Naive B cell (primary cell): Measurements from ENCODE around the gene ZCCHC3. TPM values are rescaled to one million over a fixed set of nuclear protein-coding genes. Genes with fewer than 3 reads are reported as not detected.

Experiments used
- ATAC-seq, 2 donors: fragments of 150-1000 bp; cut with Tn5 transposase; 2 replicates each; pipeline ENCODE4 v1.10.0; 2021; ENCODE audit warnings: low read depth in 2 of 2, mild to moderate bottlenecking in 2 of 2, moderate library complexity in 2 of 2
- DNase-seq: peaks from one replicate; pipeline ENCODE4 v3.0.0; 2022
- H3K27ac Mint-ChIP-seq, 6 donors: one replicate each; pipeline ENCODE4 v1.8.0; 2020 to 2022; ENCODE audit warnings: mild to moderate bottlenecking in 6 of 6, mixed read lengths in 6 of 6, moderate library complexity in 5 of 6, inconsistent platforms in 2 of 6
- H3K27me3 Mint-ChIP-seq, 3 donors: one replicate each; pipeline ENCODE4 v1.8.0; 2021 to 2022; ENCODE audit warnings: mixed read lengths in 3 of 3, mild to moderate bottlenecking in 1 of 3
- H3K36me3 Mint-ChIP-seq, 2 donors: one replicate each; pipeline ENCODE4 v1.8.0; 2020 to 2022; ENCODE audit warnings: mixed read lengths in 2 of 2, inconsistent platforms in 1 of 2, mild to moderate bottlenecking in 1 of 2
- H3K4me1 Mint-ChIP-seq, 3 donors: one replicate each; pipeline ENCODE4 v1.8.0; 2020 to 2022; ENCODE audit warnings: mixed read lengths in 3 of 3, inconsistent platforms in 1 of 3, mild to moderate bottlenecking in 1 of 3, moderate library complexity in 1 of 3
- H3K4me3 Mint-ChIP-seq, 8 donors: one replicate each; pipeline ENCODE4 v1.8.0; 2020 to 2022; ENCODE audit warnings: mild to moderate bottlenecking in 8 of 8, mixed read lengths in 8 of 8, moderate library complexity in 8 of 8, inconsistent platforms in 2 of 8
- H3K9me3 Mint-ChIP-seq, 7 donors: one replicate each; pipeline ENCODE4 v1.8.0; 2020 to 2022; ENCODE audit warnings: mixed read lengths in 7 of 7, mild to moderate bottlenecking in 5 of 7, inconsistent platforms in 2 of 7, moderate library complexity in 1 of 7
- polyA plus RNA-seq, 6 donors: library from polyadenylated mRNA; unstranded; fragments of 300-500 nt; fragmentation: Illumina TruSeq; gene quantifications; one replicate each; pipeline ENCODE4 v1.2.3, GENCODE V29; 2021; ENCODE audit warnings: low read depth in 6 of 6

The ZCCHC3 gene
- polyA plus RNA-seq, 6 donors from 2014 or later: 9.7 to 19.0 (median 10.9) TPM

- Mint-ChIP-seq H3K9me3 (no peaks in the 10 kb centered on the region), H3K27ac (peak overlapping the region; percentile 77 to 93 (median 89)), H3K36me3 (peaks cover 0 to 4% of the 10 kb centered on the region in 2 donors), H3K27me3 (no peaks in the 10 kb centered on the region), H3K4me1 (peaks cover 15 to 23% (median 16%) of the 10 kb centered on the region in 3 donors), H3K4me3 (peak overlapping the region; percentile 78 to 94 (median 90))
- DNase-seq: peak; percentile 83
- ATAC-seq: peak; percentile 100
Measured at GRCh38 chr20:309841-310644, 12.7 kb downstream of the ZCCHC3 start.

GRCh38 chr20:310645-311044 is 13.3 kb downstream of the ZCCHC3 start:
- Mint-ChIP-seq H3K4me1 (peaks cover 15 to 23% (median 16%) of the 10 kb centered on the region in 3 donors), H3K27ac (peak overlapping the region in 4 of 6 donors; percentile 77 to 93 (median 88)), H3K27me3 (no peaks in the 10 kb centered on the region), H3K36me3 (peaks cover 0 to 4% of the 10 kb centered on the region in 2 donors), H3K4me3 (peak overlapping the region; percentile 78 to 94 (median 90)), H3K9me3 (no peaks in the 10 kb centered on the region)
- peak in 1 of 2 donors; percentile 6 for ATAC-seq
- no peak for DNase-seq

GRCh38 chr20:311609-312008 is 14.2 kb downstream of the ZCCHC3 start:
- peak overlapping the region in 6 of 8 donors; percentile 54 to 80 (median 78) for H3K4me3 Mint-ChIP-seq
- peaks cover 15 to 23% (median 16%) of the 10 kb centered on the region in 3 donors for H3K4me1 Mint-ChIP-seq
- DNase-seq (no peak), ATAC-seq (no peak)
- H3K27me3 Mint-ChIP-seq: no peaks in the 10 kb centered on the region
- H3K9me3 Mint-ChIP-seq: no peaks in the 10 kb centered on the region
- H3K36me3 Mint-ChIP-seq: peaks cover 0 to 2% of the 10 kb centered on the region in 2 donors
- no peak overlapping the region for H3K27ac Mint-ChIP-seq

DNA sequence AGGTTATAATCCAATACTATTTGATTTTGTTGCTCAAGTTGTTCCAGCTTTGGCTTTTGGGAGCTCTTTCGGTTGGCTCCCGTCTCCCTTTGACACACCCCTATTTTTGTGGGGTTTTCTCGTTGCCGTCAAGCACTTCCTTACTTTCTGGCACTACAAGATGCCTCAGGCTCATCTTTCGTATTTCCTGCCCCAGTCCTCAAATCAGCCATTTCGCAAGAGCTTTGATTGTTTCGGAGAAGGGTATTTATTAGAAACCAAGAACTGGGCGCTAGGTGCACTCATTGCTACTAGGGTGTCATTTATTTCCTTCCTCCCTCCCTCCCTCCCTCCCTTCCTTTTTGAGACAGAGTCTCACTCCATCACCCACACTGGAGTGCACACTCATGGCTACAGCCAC is 14.7 kb downstream of the ZCCHC3 start:
- Mint-ChIP-seq H3K9me3 (no peaks in the 10 kb centered on the region), H3K4me1 (peaks cover 15 to 23% (median 16%) of the 10 kb centered on the region in 3 donors), H3K27ac (peak overlapping the region in 1 of 6 donors; percentile 60), H3K36me3 (no peaks in the 10 kb centered on the region), H3K4me3 (peak overlapping the region in 1 of 8 donors; percentile 54), H3K27me3 (no peaks in the 10 kb centered on the region)
- ATAC-seq: no peak
- DNase-seq: no peak

DNA sequence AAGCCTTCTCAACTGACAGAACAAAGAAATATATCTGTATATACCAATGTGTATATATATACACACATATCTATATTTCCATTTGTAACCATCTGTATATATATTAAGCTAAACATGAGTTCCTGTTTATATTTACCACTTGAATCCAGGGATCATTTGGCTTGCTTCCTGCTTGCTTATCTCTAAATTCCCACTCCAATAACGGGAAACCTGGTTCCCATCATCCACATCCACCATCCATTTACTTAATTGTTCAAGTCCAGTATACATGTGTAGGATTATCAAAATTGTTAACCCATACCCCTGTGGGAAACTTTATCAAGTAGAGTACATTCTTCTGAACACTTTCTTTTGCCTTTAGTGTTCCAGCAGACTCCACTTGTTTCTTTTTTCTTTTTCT is 15.5 kb downstream of the ZCCHC3 start:
- ATAC-seq: no peak
- no peaks in the 10 kb centered on the region for H3K9me3 Mint-ChIP-seq
- H3K4me3 Mint-ChIP-seq: no peak overlapping the region
- DNase-seq: no peak
- no peak overlapping the region for H3K27ac Mint-ChIP-seq
- H3K4me1 Mint-ChIP-seq: peaks cover 15 to 23% (median 16%) of the 10 kb centered on the region in 3 donors
- H3K27me3 Mint-ChIP-seq: no peaks in the 10 kb centered on the region
- no peaks in the 10 kb centered on the region for H3K36me3 Mint-ChIP-seq

GRCh38 chr20:313402-313801 is 16.0 kb downstream of the ZCCHC3 start:
- no peak overlapping the region for H3K27ac Mint-ChIP-seq
- peaks cover 15 to 23% (median 16%) of the 10 kb centered on the region in 3 donors for H3K4me1 Mint-ChIP-seq
- H3K4me3 Mint-ChIP-seq: peak overlapping the region in 2 of 8 donors; percentile 40 to 57
- DNase-seq (no peak), ATAC-seq (no peak)
- no peaks in the 10 kb centered on the region for H3K36me3 Mint-ChIP-seq
- no peaks in the 10 kb centered on the region for H3K9me3 Mint-ChIP-seq
- no peaks in the 10 kb centered on the region for H3K27me3 Mint-ChIP-seq

DNA sequence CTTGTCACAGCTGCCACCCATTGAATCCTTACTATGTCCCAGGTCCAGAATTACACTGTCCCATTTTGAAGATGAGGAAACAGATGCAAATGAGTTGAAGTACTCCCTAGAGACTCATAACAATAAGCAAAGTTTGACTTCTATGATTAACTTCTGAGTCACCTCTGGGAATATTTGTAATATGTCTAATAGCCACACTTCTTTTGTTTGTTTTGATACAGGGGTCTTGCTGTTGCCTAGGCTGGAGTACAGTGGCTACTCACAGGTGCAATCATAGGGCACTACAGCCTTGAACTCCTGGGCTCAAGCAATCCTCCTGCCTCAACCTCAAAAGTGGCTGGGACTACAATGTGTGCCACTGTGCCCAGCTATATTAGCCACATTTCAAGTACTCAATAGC is 16.6 kb downstream of the ZCCHC3 start:
- peak overlapping the region in 1 of 8 donors; percentile 57 for H3K4me3 Mint-ChIP-seq
- no peak overlapping the region for H3K27ac Mint-ChIP-seq
- DNase-seq: no peak

GRCh38 chr20:316316-317068 is 19.1 kb downstream of the ZCCHC3 start:
- Mint-ChIP-seq H3K36me3 (no peaks in the 10 kb centered on the region), H3K27ac (no peak overlapping the region), H3K4me1 (peaks cover 0 to 4% (median 3%) of the 10 kb centered on the region in 3 donors), H3K9me3 (no peaks in the 10 kb centered on the region), H3K4me3 (no peak overlapping the region), H3K27me3 (no peaks in the 10 kb centered on the region)
- no peak for DNase-seq
- no peak for ATAC-seq

More for the DNA sequence above, 16.6 kb downstream of the ZCCHC3 start:
- H3K27me3 Mint-ChIP-seq: no peaks in the 10 kb centered on the region
- no peak for ATAC-seq
- H3K9me3 Mint-ChIP-seq: no peaks in the 10 kb centered on the region
- H3K36me3 Mint-ChIP-seq: no peaks in the 10 kb centered on the region
- peaks cover 15 to 23% (median 16%) of the 10 kb centered on the region in 3 donors for H3K4me1 Mint-ChIP-seq

DNA sequence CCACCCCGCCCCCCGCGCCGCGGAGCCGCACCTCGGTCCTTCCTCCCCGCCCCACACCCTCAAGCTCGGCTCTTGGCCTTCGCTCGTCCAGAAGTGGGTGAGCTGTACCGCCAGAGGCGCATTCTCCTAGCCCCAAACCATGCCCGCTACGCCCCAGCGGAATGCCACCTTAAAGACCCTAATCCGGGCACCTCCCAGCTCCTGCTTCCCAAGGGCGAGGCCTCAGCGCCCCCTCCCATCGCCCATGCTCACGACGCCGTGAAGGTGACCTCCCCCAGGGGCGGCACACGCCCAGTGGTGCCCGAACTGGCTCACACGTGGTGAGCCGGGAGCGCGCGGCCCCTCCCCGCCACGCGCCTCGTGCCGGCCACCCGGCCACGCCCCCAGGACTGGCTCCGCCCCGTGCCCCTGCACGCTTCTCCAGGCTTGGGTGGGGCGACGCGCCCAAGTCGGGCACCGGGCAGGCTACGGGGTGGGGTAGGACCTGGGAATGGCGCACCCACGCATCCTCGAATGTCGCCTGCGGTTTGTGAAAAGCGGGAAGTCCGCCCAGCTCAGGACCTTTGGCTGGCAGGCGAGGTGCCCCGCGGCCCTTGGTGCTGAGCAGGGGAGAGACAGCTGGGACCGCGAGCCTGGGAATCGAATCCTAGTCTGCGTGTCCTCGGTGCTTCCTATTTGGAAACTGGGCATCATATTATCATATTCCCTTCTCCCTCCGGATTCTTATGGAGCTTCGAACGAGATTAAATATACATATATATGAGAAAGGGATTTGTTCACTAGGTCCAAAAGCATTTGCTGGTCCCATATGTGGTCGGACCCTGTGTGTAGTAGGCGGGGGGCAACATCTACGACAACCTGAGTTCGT is 27.0 kb downstream of the ZCCHC3 start:
- Mint-ChIP-seq H3K9me3 (no peaks in the 10 kb centered on the region), H3K27me3 (no peaks in the 10 kb centered on the region), H3K4me1 (peaks cover 24 to 29% (median 27%) of the 10 kb centered on the region in 3 donors), H3K4me3 (peak overlapping the region; percentile 85 to 99 (median 94)), H3K27ac (peak overlapping the region; percentile 80 to 98 (median 90)), H3K36me3 (no peaks in the 10 kb centered on the region)
- peak; percentile 93 for DNase-seq
- ATAC-seq: peak; percentile 64

- Mint-ChIP-seq H3K36me3 (no peaks in the 10 kb centered on the region), H3K27ac (peak within 1 kb of the TSS; percentile 80 to 98 (median 96)), H3K9me3 (no peaks in the 10 kb centered on the region), H3K27me3 (no peaks in the 10 kb centered on the region), H3K4me1 (peaks cover 32 to 38% (median 36%) of the 10 kb centered on the region in 3 donors), H3K4me3 (peak within 1 kb of the TSS; percentile 85 to 99 (median 94))
- peak; percentile 98 for DNase-seq
- peak; percentile 73 to 76 for ATAC-seq
Measured at GRCh38 chr20:325045-325888, 27.9 kb downstream of the ZCCHC3 start, which contains the start of gene SOX12. Gene SOX12, plus strand, starts transcription at chr20:325552. Its CDS starts 373 bp downstream, at chr20:325925.

- peak in 1 of 2 donors; percentile 2 for ATAC-seq
Measured at GRCh38 chr20:325889-326644, 28.7 kb downstream of the ZCCHC3 start.

More at GRCh38 chr20:325889-326644, 28.7 kb downstream of the ZCCHC3 start:
- H3K4me3 Mint-ChIP-seq: peak overlapping the region; percentile 83 to 94 (median 86)
- no peaks in the 10 kb centered on the region for H3K9me3 Mint-ChIP-seq
- H3K36me3 Mint-ChIP-seq: no peaks in the 10 kb centered on the region
- H3K4me1 Mint-ChIP-seq: peaks cover 37 to 46% (median 39%) of the 10 kb centered on the region in 3 donors
- no peaks in the 10 kb centered on the region for H3K27me3 Mint-ChIP-seq
- DNase-seq: peak; percentile 67
- peak overlapping the region in 5 of 6 donors; percentile 52 to 97 (median 67) for H3K27ac Mint-ChIP-seq
